HCT116 (cell line): ENCODE data around the gene RFX3.

Experiments
- EGR1 ChIP-seq: IDR thresholded peaks from 2 replicates; pipeline ENCODE4 v1.6.1; 2012; ENCODE audit warnings: low read depth
- EZH2 ChIP-seq: fragments of 200-600 bp; sonication (generic); IDR thresholded peaks from 2 replicates; pipeline ENCODE4 v1.6.1; 2017; ENCODE audit warnings: antibody characterized with exemption, mixed run types
- TF ChIP-seq, protein P1 (sequence below), 3 experiments: fragments of 200-600 bp in 1 of 3; sonication (generic) in 1 of 3; IDR thresholded peaks in 2 of 3; conservative IDR thresholded peaks in 1 of 3; 2 replicates each; pipeline ENCODE4 v1.5.1; 2012 to 2017; ENCODE audit warnings: low read depth in 2 of 3, low read length in 2 of 3, antibody characterized with exemption in 1 of 3, borderline replicate concordance in 1 of 3, control low read depth in 1 of 3, mild to moderate bottlenecking in 1 of 3, mixed read lengths in 1 of 3, mixed run types in 1 of 3, moderate library complexity in 1 of 3; ENCODE audit not compliant: insufficient read depth in 1 of 3
- TF ChIP-seq, protein P2 (sequence below): IDR thresholded peaks from 2 replicates; pipeline ENCODE4 v1.6.1; 2012

DNA sequence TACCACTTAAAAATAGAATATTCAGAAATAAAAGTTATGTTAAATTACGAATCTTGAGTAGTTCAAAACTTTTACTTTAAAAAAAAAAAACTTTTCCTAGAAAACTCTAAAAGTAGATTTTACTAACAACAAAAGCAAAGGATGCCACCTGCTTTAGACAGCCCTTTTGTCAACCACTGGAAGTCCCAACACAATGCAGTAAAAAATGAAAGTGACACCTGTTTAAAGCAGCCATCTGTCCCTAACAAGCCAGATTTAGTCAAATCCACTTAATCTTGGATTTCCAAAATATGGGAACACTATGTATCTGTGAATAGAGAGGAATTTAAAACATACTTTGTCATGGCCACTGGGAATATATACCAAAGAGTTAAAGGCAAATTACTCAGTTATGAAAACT is 3.8 kb downstream of the RFX3 start:
- TF ChIP-seq, protein P1, sequence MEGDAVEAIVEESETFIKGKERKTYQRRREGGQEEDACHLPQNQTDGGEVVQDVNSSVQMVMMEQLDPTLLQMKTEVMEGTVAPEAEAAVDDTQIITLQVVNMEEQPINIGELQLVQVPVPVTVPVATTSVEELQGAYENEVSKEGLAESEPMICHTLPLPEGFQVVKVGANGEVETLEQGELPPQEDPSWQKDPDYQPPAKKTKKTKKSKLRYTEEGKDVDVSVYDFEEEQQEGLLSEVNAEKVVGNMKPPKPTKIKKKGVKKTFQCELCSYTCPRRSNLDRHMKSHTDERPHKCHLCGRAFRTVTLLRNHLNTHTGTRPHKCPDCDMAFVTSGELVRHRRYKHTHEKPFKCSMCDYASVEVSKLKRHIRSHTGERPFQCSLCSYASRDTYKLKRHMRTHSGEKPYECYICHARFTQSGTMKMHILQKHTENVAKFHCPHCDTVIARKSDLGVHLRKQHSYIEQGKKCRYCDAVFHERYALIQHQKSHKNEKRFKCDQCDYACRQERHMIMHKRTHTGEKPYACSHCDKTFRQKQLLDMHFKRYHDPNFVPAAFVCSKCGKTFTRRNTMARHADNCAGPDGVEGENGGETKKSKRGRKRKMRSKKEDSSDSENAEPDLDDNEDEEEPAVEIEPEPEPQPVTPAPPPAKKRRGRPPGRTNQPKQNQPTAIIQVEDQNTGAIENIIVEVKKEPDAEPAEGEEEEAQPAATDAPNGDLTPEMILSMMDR (IDR thresholded peaks at IDR 0.05 in 2 of 3, conservative IDR thresholded peaks at IDR 0.05 in 1 of 3; ENCODE audit: borderline replicate concordance in 1 of 3, insufficient read depth in 1 of 3, low read depth in 2 of 3, low read length in 2 of 3) = no peak
- TF ChIP-seq, protein P2, sequence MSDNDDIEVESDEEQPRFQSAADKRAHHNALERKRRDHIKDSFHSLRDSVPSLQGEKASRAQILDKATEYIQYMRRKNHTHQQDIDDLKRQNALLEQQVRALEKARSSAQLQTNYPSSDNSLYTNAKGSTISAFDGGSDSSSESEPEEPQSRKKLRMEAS = no peak
- TF ChIP-seq EGR1 = no peak
- TF ChIP-seq EZH2 = no peak
